ENCODE data around the gene WDR20. TPM values are rescaled to one million over a fixed set of nuclear protein-coding genes. Genes with fewer than 3 reads are reported as not detected.

Gene WDR20
- total RNA-seq, 2 donors from 2014 or later: 12.2 to 15.5 TPM

GRCh38 chr14:102212845-102213244 lies 73.1 kb downstream of the WDR20 start:
- DNase-seq: no peak
- H3K36me3 ChIP-seq (replicated peaks in 1 of 2; ENCODE audit: insufficient read depth in 1 of 2, low read depth in 2 of 2): no peaks in the 10 kb centered on the region
- no peak overlapping the region for H3K4me3 ChIP-seq
- no peak for ATAC-seq
- no peaks in the 10 kb centered on the region for H3K27me3 ChIP-seq
- no peak for TF ChIP-seq CTCF (IDR thresholded peaks at IDR 0.05)
- TF ChIP-seq POLR2A (IDR thresholded peaks at IDR 0.05): no peak
- H3K27ac ChIP-seq: no peak overlapping the region
- 90 to 95% methylated on average over 10 of the region's 10 CpGs for WGBS, 2 donors
- H3K4me1 ChIP-seq: no peaks in the 10 kb centered on the region
- intact Hi-C loops (cut with DNase I): no loop called here
- no peaks in the 10 kb centered on the region for H3K9me3 ChIP-seq

- ATAC-seq: no peak
- H3K27ac ChIP-seq: no peak overlapping the region
- DNase-seq: no peak
- H3K36me3 ChIP-seq (replicated peaks in 1 of 2; ENCODE audit: insufficient read depth in 1 of 2, low read depth in 2 of 2): no peaks in the 10 kb centered on the region
- intact Hi-C loops (cut with DNase I): no loop called here
- no peaks in the 10 kb centered on the region for H3K27me3 ChIP-seq
- no peaks in the 10 kb centered on the region for H3K9me3 ChIP-seq
- no peak for TF ChIP-seq POLR2A (IDR thresholded peaks at IDR 0.05)
- TF ChIP-seq CTCF (IDR thresholded peaks at IDR 0.05): no peak
- no peak overlapping the region for H3K4me3 ChIP-seq
- 84 to 85% methylated on average over 10 of the region's 10 CpGs for WGBS, 2 donors
- H3K4me1 ChIP-seq: no peaks in the 10 kb centered on the region
Measured at GRCh38 chr14:102213470-102213869, 73.8 kb downstream of the WDR20 start.

- TF ChIP-seq CTCF (IDR thresholded peaks at IDR 0.05): no peak
- no peak for TF ChIP-seq POLR2A (IDR thresholded peaks at IDR 0.05)
- Histone ChIP-seq H3K27ac (no peak overlapping the region), H3K4me3 (no peak overlapping the region), H3K36me3 (replicated peaks in 1 of 2; ENCODE audit: insufficient read depth in 1 of 2, low read depth in 2 of 2) (no peaks in the 10 kb centered on the region), H3K4me1 (no peaks in the 10 kb centered on the region), H3K9me3 (no peaks in the 10 kb centered on the region), H3K27me3 (no peaks in the 10 kb centered on the region)
- 90 to 94% methylated on average over 13 to 23 of the region's 25 CpGs for WGBS, 2 donors
- intact Hi-C loops (cut with DNase I): no loop called here
- DNase-seq: no peak
- no peak for ATAC-seq
Measured at GRCh38 chr14:102213984-102214658, 74.4 kb downstream of the WDR20 start.

GRCh38 chr14:102215071-102215470 lies 75.4 kb downstream of the WDR20 start:
- H3K27me3 ChIP-seq: no peaks in the 10 kb centered on the region
- ATAC-seq (peak; percentile 54), DNase-seq (peak in 1 of 4 donors; percentile 32)
- H3K27ac ChIP-seq: no peak overlapping the region
- no peaks in the 10 kb centered on the region for H3K4me1 ChIP-seq
- no peaks in the 10 kb centered on the region for H3K9me3 ChIP-seq
- H3K36me3 ChIP-seq (replicated peaks in 1 of 2; ENCODE audit: insufficient read depth in 1 of 2, low read depth in 2 of 2): no peaks in the 10 kb centered on the region
- intact Hi-C loops (cut with DNase I): no loop called here
- no peak overlapping the region for H3K4me3 ChIP-seq
- no peak for TF ChIP-seq CTCF (IDR thresholded peaks at IDR 0.05)
- no peak for TF ChIP-seq POLR2A (IDR thresholded peaks at IDR 0.05)
- 58 to 70% methylated on average over 5 to 12 of the region's 12 CpGs for WGBS, 2 donors
